Transverse colon (tissue), 4 donors: ENCODE measurements around the gene LSM3.

Experiments used
- CTCF ChIP-seq, 5 experiments: fragments of 200-600 bp in 3 of 5; fragments of 450-650 bp in 2 of 5; sonication (generic) in 3 of 5; IDR thresholded peaks; 1 replicate in 2 of 5; 2 replicates in 3 of 5; pipeline ENCODE4 v1.5.1; 2016 to 2017; ENCODE audit warnings: antibody characterized with exemption in 5 of 5, inconsistent platforms in 3 of 5, mild to moderate bottlenecking in 2 of 5, moderate library complexity in 1 of 5
- EP300 ChIP-seq: sonication (generic); formaldehyde crosslinking; IDR thresholded peaks from one replicate; pipeline ENCODE4 v1.6.1; 2017; ENCODE audit warnings: antibody characterized with exemption, low read depth
- POLR2AphosphoS5 ChIP-seq, 3 donors: sonication (generic); formaldehyde crosslinking; IDR thresholded peaks; one replicate each; pipeline ENCODE4 v1.6.1; 2016; ENCODE audit warnings: antibody characterized with exemption in 3 of 3

- TF ChIP-seq CTCF (IDR thresholded peaks at IDR 0.05) (no peak), POLR2AphosphoS5 (IDR thresholded peaks at IDR 0.05) (no peak), EP300 (no peak)
These were observed 58.8 kb downstream of the LSM3 start for GRCh38 chr3:14237457-14237856.
